Aorta (tissue), 5 donors: ENCODE measurements around the gene NACA2. TPM values are rescaled to one million over a fixed set of nuclear protein-coding genes. Genes with fewer than 3 reads are reported as not detected.
"Not testable (repeated sequence)": the region's sequence is repeated elsewhere in the genome, so short reads cannot be mapped to it uniquely, and the experiment has no call there.

Source experiments
- ATAC-seq: fragments of 200-7000 bp; cut with Tn5 transposase; one replicate; pipeline ENCODE4 v1.9.1; 2022; ENCODE audit warnings: moderate library complexity; ENCODE audit not compliant: low FRiP score
- DNase-seq, 2 donors: peaks; one replicate each; pipeline ENCODE4 v3.0.0-alpha.2; 2020
- H3K27ac ChIP-seq, 2 donors: one replicate each; pipeline ENCODE4 v1.5.1; 2013; ENCODE audit warnings: low read length in 2 of 2, mild to moderate bottlenecking in 2 of 2, moderate library complexity in 2 of 2, control low read depth in 1 of 2, inconsistent platforms in 1 of 2, low read depth in 1 of 2
- H3K27me3 ChIP-seq, 2 donors: one replicate each; pipeline ENCODE4 v1.6.1; 2013; ENCODE audit warnings: control low read depth in 1 of 2, low read length in 1 of 2, mild to moderate bottlenecking in 1 of 2, moderate library complexity in 1 of 2; ENCODE audit not compliant: insufficient read depth in 2 of 2, control insufficient read depth in 1 of 2
- H3K36me3 ChIP-seq, 2 donors: one replicate each; pipeline ENCODE4 v1.6.1; 2013; ENCODE audit warnings: control low read depth in 1 of 2, low read length in 1 of 2, mild to moderate bottlenecking in 1 of 2; ENCODE audit not compliant: insufficient read depth in 2 of 2, control insufficient read depth in 1 of 2
- H3K4me1 ChIP-seq, 2 donors: one replicate each; pipeline ENCODE4 v1.6.1; 2013; ENCODE audit warnings: low read length in 2 of 2, control low read depth in 1 of 2, mild to moderate bottlenecking in 1 of 2, moderate library complexity in 1 of 2; ENCODE audit not compliant: insufficient read depth in 2 of 2, control insufficient read depth in 1 of 2
- H3K4me3 ChIP-seq, 2 donors: one replicate each; pipeline ENCODE4 v1.5.1; 2013; ENCODE audit warnings: low read length in 2 of 2, control low read depth in 1 of 2, mild to moderate bottlenecking in 1 of 2
- H3K9me3 ChIP-seq: one replicate; pipeline ENCODE4 v1.6.1; 2013; ENCODE audit warnings: mild to moderate bottlenecking, low read length; ENCODE audit not compliant: control insufficient read depth
- WGBS, 2 donors: extraction: QIAGEN DNeasy Blood & Tissue Kit; methylation state at CpG; one replicate each; pipeline ENCODE4 v1.1.7; 2013; 5-methylcytosine and 5-hydroxymethylcytosine counted together
- intact Hi-C, 2 donors: fragments of 100-400 bp; cut with DNase I; formaldehyde crosslinking; loops; one replicate each; pipeline versions ENCODE4 v1.14.2 to v1.15.0; 2022
- polyA plus RNA-seq, 2 donors: library from polyadenylated mRNA; stranded (reverse); fragments of 200-250 nt; gene quantifications; one replicate each; pipeline ENCODE4 v1.2.3, GENCODE V29; 2013
- total RNA-seq, 2 donors: library from RNA; stranded (reverse); fragmentation: NEBNext Ultra II Directional; extraction: Animal tissue kit (Norgen Biotek cat#: 25700); gene quantifications; one replicate each; pipeline ENCODE4 v1.2.1, GENCODE V29; 2021
- donor health status: healthy with polysubstance abuse.
- donor health status: Bipolar disorder and iron deficiency.
- donor health status: DM: no; HTN: no; CAD: no.
- donor health status: DM: no; HTN: no; CAD: no.
- donor health status: DM: yes; HTN: yes; CAD: no.

Gene NACA2
- total and polyA plus RNA-seq, 4 donors, result 0.20 TPM; not detected in 3

GRCh38 chr17:61595418-61596186, 4.6 kb upstream of the NACA2 start:
- H3K9me3 ChIP-seq, result peaks cover 2% of the 10 kb centered on the region
- DNase-seq (no peak), ATAC-seq (no peak)
- H3K36me3 ChIP-seq, result no peaks in the 10 kb centered on the region
- WGBS, 2 donors, result 29 to 32% methylated on average over 7 of the region's 7 CpGs
- H3K27ac ChIP-seq, result no peak overlapping the region
- no peaks in the 10 kb centered on the region for H3K27me3 ChIP-seq
- H3K4me3 ChIP-seq, result no peak overlapping the region
- H3K4me1 ChIP-seq, result no peaks in the 10 kb centered on the region
- intact Hi-C loops, result no loop called here

- DNase-seq, result no peak
- Histone ChIP-seq H3K27me3 (no peaks in the 10 kb centered on the region), H3K27ac (no peak overlapping the region), H3K36me3 (no peaks in the 10 kb centered on the region), H3K4me1 (no peaks in the 10 kb centered on the region), H3K9me3 (peaks cover 2% of the 10 kb centered on the region), H3K4me3 (no peak overlapping the region)
- intact Hi-C loops, result no loop called here
- 86% methylated on average over 5 of the region's 5 CpGs for WGBS, 2 donors
- no peak for ATAC-seq
These were observed 3.3 kb upstream of the NACA2 start for GRCh38 chr17:61594294-61594825.

- H3K9me3 ChIP-seq, result peaks cover 2% of the 10 kb centered on the region
- H3K36me3 ChIP-seq, result no peaks in the 10 kb centered on the region
- H3K4me3 ChIP-seq, result no peak overlapping the region
- ATAC-seq (no peak), DNase-seq (no peak)
- H3K27ac ChIP-seq, result no peak overlapping the region
- 53 to 57% methylated on average over 7 of the region's 7 CpGs for WGBS, 2 donors
- no peaks in the 10 kb centered on the region for H3K4me1 ChIP-seq
- intact Hi-C loops, result no loop called here
- no peaks in the 10 kb centered on the region for H3K27me3 ChIP-seq
These were observed 2.4 kb upstream of the NACA2 start for GRCh38 chr17:61593426-61593825.

GRCh38 chr17:61591930-61592329, 911 bp upstream of the NACA2 start:
- 85 to 88% methylated on average over 8 of the region's 8 CpGs for WGBS, 2 donors
- intact Hi-C loops, result no loop called here
- H3K9me3 ChIP-seq, result peaks cover 2% of the 10 kb centered on the region
- no peak for DNase-seq
- H3K36me3 ChIP-seq, result no peaks in the 10 kb centered on the region
- no peaks in the 10 kb centered on the region for H3K27me3 ChIP-seq
- H3K4me1 ChIP-seq, result no peaks in the 10 kb centered on the region
- no peak overlapping the region for H3K27ac ChIP-seq
- no peak overlapping the region for H3K4me3 ChIP-seq
- no peak for ATAC-seq

- H3K27me3 ChIP-seq, result no peaks in the 10 kb centered on the region
- DNase-seq (no peak), ATAC-seq (no peak)
- intact Hi-C loops, result no loop called here
- peaks cover 2% of the 10 kb centered on the region for H3K9me3 ChIP-seq
- H3K36me3 ChIP-seq, result no peaks in the 10 kb centered on the region
- no peak overlapping the region for H3K4me3 ChIP-seq
- no peaks in the 10 kb centered on the region for H3K4me1 ChIP-seq
- no peak overlapping the region for H3K27ac ChIP-seq
- WGBS, 2 donors, result 87 to 95% methylated on average over 5 of the region's 5 CpGs
These were observed 1.0 kb downstream of the NACA2 start for GRCh38 chr17:61589990-61590389.

- no peaks in the 10 kb centered on the region for H3K9me3 ChIP-seq
- DNase-seq (no peak), ATAC-seq (no peak)
- no peaks in the 10 kb centered on the region for H3K27me3 ChIP-seq
- WGBS, 2 donors, result 70 to 78% methylated on average over 4 of the region's 4 CpGs
- intact Hi-C loops, result no loop called here
- no peak overlapping the region for H3K27ac ChIP-seq
- no peak overlapping the region for H3K4me3 ChIP-seq
- no peaks in the 10 kb centered on the region for H3K36me3 ChIP-seq
- H3K4me1 ChIP-seq, result no peaks in the 10 kb centered on the region
These were observed 3.0 kb downstream of the NACA2 start for GRCh38 chr17:61587807-61588660.

GRCh38 chr17:61587242-61587641, 3.8 kb downstream of the NACA2 start:
- Histone ChIP-seq H3K4me3 (no peak overlapping the region), H3K27ac (no peak overlapping the region), H3K27me3 (no peaks in the 10 kb centered on the region), H3K9me3 (no peaks in the 10 kb centered on the region), H3K36me3 (no peaks in the 10 kb centered on the region), H3K4me1 (no peaks in the 10 kb centered on the region)
- no peak for ATAC-seq
- no peak for DNase-seq
- intact Hi-C loops, result no loop called here
- WGBS, 2 donors, result 85 to 92% methylated on average over 1 of the region's 1 CpG

GRCh38 chr17:61586622-61587021, 4.4 kb downstream of the NACA2 start:
- H3K27me3 ChIP-seq, H3K27ac ChIP-seq, H3K36me3 ChIP-seq, H3K4me1 ChIP-seq, ATAC-seq, intact Hi-C loops, H3K4me3 ChIP-seq, H3K9me3 ChIP-seq, DNase-seq: not testable (repeated sequence)
- WGBS, 2 donors, result 67 to 72% methylated on average over 3 of the region's 3 CpGs
